ENCODE data around the gene NOTO.
A peak's percentile ranks its signal among the peaks of the same experiment; 100 is the strongest.

The NOTO gene

DNA sequence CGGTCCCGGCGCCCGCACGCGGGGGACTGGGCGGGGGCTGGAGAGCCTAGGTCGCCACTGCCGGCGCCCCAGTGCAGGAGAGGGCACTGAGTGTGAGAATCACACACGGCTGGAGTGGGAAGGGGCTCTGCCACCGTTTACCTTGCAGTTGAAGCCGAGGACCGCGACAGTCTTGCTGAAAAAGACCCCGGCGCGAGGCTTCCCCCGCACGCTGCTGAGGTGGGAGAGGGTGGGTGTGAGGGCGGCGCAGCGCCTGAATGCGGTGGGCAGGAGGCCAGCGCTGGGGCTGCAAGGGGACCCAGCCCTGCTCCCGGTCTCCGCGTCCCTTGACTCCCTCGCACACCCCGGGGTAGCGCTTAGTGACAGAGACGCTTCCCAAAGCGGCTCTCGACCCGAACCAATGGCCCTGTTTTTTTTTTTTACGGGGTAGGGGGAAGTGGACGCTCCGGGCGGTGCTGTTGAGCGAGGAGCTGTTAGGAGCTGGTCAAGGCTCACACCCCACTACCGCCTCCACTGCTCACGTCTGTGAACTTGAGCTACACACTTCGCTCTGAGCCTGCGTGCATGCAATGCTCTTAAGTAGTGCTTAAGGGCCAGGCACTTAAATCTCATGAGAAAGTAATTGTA lies 794 bp downstream of the NOTO start:
- no peak for DNase-seq

DNA sequence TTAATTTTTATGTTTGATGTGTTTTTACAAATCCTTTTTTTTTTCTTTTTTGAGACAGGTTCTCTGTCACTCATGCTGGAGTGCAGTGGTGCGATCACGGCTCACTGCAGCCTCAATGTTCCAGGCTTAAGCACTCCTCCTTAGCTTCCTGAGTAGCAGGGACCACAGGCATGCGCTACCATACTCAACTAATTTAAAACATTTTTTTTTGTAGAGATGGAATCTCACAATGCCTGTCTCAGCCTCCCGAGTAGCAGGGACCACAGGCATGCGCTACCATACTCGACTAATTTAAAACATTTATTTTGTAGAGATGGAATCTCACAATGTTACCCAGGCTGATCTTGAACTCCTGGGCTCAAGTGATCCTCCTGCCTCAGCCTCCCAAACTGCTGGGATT lies 3.2 kb downstream of the NOTO start:
- no peak for DNase-seq

DNA sequence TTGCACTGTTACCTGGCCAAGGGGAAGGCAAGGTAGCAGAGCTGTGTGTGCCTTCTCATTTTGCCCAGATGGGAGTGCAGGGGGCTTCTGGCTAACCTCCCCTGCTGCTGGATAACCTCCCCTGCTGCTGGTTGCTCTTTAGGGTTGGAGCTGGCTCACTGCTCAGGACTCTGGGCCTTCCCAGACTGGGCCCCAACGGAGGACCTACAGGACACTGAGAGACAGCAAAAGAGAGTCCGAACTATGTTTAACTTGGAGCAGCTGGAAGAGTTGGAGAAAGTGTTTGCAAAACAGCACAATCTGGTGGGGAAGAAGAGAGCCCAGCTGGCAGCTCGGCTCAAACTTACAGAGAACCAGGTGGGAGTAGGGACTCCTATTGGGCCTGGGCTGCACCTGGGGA lies 5.9 kb downstream of the NOTO start:
- no peak for DNase-seq

DNA sequence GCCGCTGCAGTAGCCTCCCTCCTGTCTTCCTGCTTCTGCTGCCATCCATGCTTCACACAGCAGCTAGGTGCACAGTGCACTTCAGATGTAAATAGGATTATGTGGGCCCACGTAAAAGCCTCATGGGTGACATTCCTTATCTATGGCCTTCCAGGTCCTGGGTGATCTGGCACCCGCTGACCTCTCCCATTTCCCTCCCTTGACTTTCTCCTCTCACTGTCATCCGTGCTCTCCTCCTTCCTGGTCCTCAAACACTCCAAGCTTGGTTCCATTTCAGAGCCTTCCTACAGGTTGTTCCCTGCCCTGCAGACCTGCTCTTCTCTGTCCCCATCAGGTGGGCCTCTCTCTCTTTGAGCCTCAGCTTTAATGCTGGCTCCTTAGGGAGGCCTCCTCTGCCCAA lies 7.6 kb downstream of the NOTO start:
- DNase-seq, result no peak

DNA sequence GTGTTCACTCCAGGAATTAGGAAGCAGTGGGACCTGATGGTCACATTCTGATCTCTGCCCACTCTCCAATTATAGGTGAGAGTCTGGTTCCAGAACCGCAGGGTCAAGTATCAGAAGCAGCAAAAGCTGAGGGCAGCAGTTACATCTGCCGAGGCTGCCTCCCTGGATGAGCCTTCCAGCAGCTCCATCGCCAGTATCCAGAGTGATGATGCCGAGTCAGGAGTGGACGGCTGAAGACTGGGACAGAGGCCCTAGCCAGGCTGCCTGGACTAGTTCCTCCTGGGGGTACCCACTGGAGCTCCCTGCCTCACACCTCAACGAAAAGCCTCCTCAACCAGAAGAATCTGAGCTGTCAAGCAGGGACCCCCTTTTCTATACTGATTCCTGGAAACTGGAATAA lies 8.3 kb downstream of the NOTO start:
- no peak for DNase-seq

DNA sequence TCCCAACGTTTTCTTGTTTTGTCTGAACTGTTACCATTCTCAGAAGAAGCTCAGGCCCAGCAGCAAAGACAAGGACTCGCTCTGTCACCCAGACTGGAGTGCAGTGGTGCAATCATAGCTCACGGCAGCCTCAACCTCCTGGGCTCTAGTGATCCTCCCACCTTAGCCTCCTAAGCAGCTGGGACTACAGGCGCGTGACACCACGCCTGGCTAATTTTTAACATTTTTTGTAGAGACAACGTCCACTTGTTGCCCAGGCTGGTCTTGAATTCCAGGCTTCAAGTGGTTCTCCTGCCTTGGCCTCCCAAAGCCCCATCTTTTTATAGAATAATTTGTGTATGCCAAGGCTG lies 9.7 kb downstream of the NOTO start:
- DNase-seq, result no peak

DNA sequence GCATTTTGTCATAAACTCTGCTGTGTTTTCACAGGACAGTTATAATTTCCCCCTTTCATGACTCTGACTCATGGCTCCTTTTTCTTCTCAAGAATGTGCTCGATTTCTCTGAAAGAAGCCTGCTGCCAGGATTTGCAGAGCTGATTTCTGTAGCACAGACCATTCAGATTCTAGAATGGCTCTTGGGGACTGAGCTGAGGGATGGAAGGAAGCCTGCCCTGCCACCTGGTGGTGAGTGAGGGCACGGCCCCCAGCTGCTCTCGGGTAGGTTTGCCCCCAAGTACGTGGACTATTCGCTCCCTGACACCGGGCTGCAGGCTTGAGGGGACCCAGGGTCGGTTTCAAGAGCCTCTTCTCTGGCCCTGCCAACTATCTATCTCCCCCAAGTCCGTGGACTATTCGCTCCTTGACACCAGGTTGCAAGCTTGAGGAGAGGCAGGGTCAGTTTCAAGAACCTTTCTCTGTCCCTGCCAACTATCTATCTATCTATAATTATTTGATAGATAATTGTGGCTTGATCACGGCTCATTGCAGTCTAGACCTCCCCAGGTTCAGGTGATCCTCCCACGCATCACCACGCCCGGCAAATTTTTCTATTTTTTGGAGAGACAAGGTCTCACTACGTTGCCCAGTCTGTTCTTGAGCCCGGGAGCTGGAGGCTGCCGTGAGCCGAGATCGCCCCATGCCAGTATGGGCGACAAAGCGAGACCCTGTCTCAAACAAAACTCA lies 10.2 kb downstream of the NOTO start:
- DNase-seq, result peak; percentile 67

DNA sequence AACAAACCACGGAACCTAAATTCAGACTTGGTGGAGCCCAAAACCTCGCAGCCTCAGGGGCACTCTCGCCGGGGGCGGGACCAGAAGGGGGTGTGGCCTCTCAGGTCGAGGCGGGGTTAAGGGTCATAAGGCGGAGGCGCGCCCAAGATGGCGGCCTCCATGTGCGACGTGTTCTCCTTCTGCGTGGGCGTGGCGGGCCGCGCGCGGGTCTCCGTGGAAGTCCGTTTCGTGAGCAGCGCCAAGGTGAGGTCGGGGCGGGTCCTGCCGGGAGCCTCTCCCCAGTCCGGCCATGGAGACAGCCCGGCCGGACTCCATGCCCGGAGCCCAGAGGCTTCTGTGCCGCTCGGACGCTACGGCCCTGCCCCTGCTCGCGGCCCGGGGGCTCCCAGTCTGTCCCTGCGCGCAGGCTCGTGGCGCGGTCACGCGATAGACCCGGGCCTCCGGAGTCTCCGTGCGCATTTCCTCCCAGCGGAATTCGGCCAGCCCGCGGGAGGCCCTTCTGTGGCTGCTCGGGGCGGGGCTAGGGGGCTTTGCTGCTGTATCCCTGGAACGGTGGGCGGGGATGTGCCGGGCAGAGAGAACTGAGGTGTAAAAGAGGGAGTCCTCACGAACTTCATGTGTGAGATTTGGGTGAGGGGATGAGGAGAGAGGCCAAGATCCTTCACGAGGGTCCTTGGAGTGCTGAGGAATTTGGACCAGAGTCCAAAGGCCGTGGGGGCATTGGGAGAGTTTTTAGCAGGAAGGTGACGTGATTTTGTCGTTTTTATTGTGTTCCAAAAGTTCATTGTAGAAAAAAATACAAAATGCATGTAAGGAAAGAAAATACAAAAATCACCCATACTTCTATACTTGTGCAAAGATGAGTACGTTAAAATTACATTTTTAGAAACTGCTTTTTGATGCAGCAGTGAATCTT lies 12.0 kb downstream of the NOTO start, which contains the start of gene SMYD5:
Gene SMYD5 (plus strand): TSS at position 126 of the 916 bp plus-strand sequence. CDS start 22 bp downstream, at position 148.
- DNase-seq, result no peak

DNA sequence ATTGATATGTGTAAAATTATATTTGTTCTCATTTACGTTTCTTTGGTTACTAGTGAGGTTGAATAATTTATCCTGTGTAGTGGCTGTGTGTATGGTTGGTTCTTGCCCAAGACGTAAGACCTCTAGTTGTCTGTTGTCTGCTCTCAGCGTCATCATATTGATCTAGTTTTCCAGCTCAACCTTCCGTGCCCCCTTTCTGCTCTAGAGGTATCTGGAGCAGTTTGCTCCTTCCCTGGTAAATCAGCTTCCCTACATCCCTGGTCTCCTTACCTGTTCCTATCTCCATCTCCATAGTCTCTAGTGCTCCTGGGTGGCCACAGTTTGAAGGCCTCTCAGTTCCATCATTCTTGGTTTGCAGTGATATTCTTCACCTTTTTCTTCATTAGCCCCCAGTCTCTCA lies 12.9 kb downstream of the NOTO start:
- DNase-seq, result no peak

DNA sequence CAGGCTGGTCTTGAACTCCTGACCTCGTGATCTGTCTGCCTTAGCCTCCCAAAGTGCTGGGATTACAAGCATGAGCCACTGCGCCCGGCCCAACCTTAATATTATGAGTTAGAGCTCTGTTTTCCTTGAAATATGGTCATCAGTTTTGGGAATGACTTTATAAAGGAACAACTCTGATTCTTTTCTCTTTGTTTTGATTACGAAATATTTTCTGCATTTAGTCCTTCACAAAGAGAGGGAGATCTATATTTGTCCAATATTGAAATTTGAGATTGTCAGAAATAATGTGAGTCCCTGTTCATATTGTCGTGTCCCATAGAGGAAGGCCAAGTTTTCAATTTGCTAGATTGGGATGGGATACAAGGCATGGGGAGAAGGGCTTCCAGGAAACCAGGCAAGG lies 14.8 kb downstream of the NOTO start:
- no peak for DNase-seq

DNA sequence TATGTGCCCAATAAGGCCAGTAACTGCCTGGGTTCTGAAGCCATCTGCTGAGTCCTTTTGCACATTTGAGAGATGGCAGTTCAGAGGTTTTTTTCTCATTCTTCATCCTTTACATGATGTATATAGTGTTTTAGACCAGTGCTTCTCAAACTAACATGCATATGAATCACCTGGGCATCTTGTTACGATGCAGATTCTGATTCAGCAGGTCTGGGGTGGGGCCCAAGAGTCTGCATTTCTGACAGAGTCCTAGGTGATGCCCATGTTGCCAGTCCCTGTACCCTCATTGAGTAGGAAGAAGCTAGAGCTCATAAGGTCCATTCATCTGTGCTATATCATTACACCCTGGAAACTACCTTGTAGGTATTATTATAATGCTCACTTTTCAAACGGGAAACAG lies 15.5 kb downstream of the NOTO start:
- DNase-seq, result no peak

DNA sequence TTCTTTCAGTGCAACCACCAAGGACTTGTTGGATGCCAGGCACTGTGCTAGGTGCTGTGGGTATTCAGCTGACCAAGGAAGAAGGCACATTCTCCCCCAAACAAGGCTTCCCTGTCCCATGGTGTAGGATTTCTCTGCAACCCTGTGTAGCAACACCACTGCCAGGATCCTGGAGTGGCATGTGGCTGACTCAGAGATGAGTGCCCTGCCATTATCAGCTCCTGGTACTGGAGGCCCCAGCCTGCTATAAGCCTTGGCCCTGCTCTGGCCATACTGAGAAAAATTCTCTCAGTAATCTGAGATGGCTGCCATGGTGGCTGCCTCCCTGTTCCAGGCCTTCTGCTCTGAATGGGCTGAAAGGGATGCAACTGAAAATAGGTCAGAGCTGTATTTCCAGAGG lies 15.9 kb downstream of the NOTO start:
- no peak for DNase-seq

DNA sequence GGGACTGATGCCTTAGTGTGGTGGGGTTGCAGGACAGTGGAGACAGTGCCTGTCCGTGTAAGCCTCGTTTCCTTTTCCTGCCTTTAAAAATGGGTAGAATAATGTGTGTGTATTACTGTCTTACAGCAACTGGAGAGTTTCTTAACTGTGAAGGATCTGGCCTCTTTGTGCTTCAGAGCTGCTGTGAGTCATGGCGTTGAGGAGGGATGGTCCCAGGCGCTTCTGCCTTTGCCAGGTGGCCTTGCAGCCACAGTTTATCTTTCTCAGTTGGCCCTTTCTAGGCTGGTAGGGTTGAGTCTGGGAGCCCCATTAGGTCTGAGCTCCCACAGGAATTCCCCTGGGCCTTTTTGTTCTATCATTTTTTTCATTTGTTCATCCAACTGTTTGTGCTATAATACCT lies 21.4 kb downstream of the NOTO start:
- DNase-seq, result no peak

DNA sequence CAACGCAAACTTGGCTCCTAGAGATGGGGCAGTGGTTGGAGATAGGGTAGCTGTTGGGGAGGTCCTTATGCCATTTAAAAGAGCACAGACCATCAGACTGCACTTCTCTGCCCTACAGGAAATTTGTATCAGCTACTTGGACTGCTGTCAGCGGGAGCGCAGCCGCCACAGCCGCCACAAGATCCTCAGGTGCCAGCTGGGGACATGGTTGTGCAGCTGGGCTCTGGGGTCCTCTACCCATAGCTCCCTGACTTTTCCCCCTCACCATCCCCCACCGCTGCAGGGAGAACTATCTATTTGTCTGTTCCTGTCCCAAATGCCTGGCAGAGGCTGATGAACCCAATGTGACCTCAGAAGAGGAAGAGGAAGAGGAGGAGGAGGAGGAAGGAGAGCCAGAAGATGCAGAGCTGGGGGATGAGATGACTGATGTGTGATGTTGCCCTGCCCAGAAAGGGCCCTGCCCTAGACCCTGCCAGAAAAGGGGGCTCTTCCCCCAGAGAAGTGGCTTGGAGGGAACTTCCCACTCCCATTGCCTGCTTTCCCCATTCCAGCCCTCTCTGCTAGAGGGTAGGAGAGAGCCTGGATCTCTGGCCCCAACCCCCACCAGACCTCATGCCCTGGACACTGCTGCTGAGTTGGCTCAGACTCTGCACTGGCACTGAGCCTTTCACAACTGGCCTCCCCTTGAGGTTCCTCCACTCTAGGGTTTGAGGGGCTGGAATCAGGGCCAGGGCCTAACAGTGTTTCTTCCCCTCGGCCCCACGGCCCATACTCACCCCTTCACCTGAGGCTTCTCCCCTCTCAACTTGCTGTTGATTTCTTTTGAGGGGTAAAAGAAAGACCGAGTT lies 23.4 kb downstream of the NOTO start:
- DNase-seq, result no peak

DNA sequence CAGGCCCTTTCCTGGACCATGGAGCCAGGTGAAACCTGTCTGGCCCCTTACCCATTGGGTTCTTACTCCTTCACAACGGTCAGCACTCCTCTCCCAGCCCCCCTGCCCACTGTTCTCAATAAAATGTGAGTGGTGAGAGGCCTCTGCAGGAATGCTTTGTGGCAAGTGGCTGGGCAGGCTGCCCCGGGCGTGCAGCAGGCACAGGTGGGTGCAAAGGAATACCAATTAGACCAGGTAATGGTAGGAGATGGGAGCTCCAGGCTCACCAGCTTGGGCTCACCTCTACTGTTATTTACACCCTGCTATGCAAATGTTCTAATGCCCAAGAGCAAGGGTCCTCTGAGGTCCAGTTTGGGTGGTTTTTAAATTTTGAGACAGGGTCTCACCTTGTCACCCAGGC lies 24.7 kb downstream of the NOTO start:
- DNase-seq, result no peak

DNA sequence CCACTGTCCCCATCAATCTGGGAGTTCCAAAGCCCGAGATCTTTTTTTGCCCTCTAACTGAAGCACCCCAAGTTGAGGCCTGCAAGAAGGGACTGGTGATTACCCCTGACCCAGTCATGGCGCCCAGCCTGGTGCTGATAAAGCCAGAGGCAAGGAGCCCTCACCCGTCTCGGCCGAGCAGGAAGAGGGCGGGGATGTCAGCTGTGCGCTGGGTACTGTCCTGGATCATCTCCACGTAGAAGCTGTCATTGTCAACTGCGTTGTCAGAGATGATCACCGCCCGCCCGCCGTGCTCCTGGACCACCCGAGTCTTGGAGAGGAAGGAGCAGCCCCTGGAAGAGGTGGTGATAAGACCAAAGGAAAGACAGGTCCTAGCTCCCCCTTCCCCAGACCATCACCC lies 26.3 kb downstream of the NOTO start:
- DNase-seq, result no peak

DNA sequence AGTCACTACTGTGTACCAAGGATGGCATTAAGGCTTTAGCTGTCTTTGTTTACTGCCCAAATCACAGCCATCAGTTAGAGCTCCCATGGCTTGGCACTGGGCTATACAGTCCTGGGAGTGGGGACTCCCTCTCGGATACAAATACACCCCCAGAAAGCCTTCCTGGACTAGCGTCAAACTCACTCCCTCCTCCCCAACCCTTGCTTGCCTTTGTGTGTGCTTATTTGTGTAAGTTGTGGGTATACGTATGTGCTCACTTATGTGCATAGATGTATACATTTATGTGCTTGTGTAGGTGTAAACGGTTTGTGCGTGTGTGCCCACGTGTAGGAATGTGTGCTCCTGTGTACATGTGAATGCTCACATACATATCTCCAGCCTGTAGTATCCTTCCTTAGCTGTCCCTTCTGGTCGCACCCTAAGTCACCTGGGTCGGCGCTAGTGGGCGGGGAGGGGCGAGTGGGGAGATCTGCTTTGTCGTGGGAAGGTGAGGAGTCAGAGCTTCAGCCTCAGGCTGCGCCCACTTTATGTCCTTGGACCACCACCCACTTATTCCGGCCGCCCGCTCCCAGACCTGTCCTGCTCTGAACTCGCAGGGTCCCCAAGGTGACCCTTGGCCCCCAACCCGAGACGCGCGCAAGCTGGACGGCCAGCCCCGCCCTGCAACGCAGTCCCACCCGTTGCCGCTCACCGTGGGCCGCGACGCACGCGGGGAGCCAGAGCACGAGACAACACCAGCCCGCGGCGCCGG lies 30.2 kb downstream of the NOTO start:
- no peak for DNase-seq

DNA sequence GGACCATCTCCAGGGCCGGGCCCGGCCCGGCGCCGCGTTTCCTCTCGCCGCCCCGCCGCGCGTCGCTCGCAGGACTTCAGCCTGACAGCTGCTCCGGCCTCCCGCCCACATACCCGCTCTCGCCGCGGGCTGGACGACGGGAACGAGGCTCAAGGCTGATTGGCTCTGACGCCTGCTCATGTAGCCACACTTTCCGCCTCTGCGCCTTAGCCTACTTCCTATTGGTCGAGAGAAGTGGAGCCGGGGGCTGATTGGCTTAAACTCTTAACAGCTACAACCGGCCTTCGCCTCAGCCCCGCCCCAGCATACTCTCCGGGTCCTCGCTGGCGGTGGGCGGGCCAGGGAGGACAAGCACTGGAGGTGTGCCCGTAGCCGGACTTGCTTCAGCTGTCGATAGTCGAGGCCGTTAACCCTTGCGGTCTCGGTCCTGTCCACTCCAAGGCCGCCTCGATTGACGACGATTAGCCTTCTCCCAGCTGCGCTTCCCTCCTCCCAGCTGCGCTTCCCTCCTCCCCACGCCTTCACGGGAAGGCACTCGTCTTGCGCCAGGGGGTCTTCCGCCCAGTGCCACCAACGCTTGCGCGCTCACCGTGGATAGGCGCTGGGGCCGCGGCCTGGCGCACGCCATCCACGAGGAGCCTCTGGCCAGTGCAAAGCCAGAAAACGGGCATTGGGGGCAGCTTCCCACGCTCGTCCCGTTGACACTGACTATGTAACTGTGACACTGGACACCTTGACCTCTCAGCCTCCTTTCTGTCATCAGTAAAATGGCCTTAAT lies 31.0 kb downstream of the NOTO start, which contains the start of gene PRADC1:
Gene PRADC1 (minus strand): TSS at position 86 of the 778 bp plus-strand sequence. CDS start 79 bp downstream, at position 7.
- DNase-seq, result peak; percentile 99

DNA sequence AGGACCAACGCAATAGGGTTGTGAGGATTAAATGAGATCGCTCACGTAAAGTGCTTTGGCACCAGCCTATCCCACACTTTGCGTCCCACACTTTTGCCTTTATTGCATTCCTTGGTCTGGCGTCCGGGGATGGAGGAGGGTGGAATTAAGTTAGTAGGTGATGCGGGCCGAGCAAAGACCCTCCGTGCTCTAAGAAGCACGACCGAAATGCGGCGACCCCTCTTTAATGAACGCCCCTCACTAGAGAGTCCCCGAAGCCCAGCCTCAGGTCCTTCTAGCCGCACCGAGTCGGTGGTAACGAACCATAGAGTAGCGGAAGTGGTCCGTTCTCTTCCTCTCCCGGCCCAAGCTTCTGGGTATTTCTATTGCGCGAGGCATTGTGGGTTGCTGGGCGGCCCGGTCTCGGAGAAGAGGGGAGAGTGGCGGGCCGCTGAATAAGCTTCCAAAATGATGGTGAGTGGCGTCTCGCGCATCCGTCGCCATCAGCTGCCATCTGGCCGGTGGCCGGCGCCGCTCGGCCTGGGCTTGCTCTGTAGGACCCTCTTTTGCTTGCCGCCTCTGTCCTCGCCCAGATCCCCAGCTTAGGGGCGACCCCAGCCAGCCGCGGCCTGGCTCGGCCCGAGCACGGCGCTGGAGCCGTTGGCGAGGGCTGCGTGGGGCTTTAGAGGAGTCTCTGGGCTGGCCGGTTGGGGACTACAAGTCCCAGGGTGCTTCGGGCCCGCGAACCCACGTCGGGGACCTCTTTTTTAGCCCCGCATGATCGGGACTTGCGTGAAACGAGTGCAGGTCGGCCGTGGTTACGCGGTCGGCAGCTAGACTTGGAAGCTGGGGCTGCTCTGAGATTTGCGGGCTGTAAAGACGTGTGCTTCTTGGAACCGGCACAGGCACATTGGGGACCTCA lies 31.8 kb downstream of the NOTO start, which contains the start of gene CCT7:
Gene CCT7 (plus strand): TSS at position 377 of the 901 bp plus-strand sequence. CDS start 71 bp downstream, at position 448.
- DNase-seq, result peak; percentile 55
